D721Med (cell line): ENCODE measurements around the gene TH.

Source experiments
- DNase-seq: peaks from one replicate; pipeline ENCODE4 v3.0.0; 2011; ENCODE audit warnings: low spot score; ENCODE audit not compliant: insufficient read length
- FAIRE-seq: peaks from 2 replicates; lab custom pipeline; 2011; peaks lifted over from hg19 to GRCh38; lab: Jason Lieb, UNC
- TF ChIP-seq, protein P1 (sequence below): IDR thresholded peaks from 2 replicates; pipeline ENCODE4 v1.5.1; 2012; ENCODE audit warnings: mild to moderate bottlenecking, control low read depth; ENCODE audit not compliant: insufficient read depth; ENCODE audit errors: missing control alignments

Gene TH

DNA sequence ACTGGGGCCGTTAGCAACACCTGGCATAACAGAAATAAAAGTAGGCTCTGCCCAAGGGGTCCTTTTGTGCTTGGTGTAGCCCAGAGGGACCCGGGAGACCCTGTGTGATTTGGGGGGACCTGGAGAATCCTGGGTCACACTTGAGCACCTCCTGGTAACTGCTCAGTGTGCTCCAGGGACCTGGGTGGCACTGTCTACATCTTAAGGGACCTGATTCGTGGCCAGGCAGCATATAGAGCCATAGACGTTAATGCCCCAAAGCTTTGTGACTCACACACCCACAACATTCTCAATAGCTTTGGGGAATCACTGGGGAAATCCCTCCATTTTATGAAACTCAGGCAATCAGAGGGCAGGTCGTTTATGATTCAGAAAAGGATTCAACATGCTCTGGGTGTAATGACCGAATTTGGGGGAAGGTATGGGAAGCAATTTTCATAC, 28.8 kb downstream of the TH start:
- TF ChIP-seq, protein P1, sequence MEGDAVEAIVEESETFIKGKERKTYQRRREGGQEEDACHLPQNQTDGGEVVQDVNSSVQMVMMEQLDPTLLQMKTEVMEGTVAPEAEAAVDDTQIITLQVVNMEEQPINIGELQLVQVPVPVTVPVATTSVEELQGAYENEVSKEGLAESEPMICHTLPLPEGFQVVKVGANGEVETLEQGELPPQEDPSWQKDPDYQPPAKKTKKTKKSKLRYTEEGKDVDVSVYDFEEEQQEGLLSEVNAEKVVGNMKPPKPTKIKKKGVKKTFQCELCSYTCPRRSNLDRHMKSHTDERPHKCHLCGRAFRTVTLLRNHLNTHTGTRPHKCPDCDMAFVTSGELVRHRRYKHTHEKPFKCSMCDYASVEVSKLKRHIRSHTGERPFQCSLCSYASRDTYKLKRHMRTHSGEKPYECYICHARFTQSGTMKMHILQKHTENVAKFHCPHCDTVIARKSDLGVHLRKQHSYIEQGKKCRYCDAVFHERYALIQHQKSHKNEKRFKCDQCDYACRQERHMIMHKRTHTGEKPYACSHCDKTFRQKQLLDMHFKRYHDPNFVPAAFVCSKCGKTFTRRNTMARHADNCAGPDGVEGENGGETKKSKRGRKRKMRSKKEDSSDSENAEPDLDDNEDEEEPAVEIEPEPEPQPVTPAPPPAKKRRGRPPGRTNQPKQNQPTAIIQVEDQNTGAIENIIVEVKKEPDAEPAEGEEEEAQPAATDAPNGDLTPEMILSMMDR = no peak
- no peak for DNase-seq
- no peak for FAIRE-seq

DNA sequence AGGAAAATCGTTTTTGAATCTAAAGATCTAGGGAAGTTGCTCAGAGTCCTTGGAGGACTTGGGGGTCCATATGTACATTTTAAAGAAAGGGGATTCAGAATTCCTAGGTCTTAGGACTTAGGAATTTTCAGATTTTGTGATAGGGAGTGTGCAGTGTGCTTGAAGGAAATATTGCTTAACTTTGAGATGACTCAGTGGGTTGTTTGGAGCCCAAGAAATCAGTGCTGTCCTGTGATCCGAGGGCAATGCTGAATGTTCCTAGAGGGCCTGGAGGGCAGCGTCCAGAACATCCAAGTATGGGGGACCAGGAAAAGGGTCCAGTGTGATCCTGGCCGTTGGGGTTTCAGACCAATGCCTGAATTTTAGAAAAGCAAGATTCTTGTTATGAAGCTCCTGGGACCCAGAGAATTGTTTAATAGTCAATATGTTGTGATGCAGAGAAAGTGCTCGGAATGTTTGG, 29.3 kb downstream of the TH start:
- FAIRE-seq (no peak), DNase-seq (no peak)
- TF ChIP-seq, protein P1 = no peak

DNA sequence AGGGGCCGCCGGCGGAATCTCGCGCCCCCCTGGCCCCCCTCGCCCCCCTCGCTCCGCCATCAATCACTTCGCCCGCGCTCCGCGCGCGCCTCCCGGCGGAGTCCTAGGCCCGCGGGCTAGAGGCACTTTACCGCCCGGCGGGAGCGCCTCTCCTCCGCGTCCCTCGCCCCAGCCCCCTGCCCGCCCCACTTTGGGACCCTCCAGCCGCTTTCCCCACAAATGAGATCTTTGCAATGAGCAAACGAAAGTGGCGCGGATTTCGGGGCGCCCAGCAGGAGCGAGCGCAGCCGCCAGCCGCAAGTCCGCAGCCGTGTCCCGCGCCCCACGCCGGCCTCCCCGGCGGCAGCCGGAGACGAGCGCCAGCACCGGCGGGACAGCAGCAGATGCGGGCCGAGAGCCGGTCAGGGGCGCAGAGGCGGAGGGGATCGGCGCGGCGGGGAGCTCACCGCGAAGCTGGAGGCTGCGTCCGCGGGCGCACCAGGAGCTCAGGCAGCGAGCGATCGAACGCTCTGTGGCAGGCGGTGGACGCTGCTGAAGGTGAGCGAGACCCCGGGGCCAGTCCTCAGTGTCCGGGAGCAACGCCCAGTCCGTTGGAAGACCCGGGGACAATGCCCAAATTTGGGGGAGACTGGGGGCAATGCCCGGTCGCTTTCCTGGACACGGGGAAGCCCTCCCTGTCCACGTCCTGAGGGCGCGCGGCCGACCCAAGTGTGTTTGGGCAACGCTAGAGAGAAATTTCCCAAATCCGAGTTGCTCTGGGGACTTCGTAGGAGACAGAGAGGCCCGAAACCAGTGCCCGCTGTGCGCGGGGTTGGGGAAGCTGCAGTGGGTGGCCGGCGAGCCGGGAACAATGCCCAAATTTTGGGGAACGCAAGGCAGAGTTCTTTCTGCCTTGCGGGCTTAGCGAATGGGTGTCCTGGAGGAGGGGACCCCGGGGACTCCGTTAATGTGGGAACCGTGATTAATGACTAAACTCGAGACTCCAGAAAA, 30.9 kb downstream of the TH start:
- FAIRE-seq (no peak), DNase-seq (no peak)
- TF ChIP-seq, protein P1 = no peak

DNA sequence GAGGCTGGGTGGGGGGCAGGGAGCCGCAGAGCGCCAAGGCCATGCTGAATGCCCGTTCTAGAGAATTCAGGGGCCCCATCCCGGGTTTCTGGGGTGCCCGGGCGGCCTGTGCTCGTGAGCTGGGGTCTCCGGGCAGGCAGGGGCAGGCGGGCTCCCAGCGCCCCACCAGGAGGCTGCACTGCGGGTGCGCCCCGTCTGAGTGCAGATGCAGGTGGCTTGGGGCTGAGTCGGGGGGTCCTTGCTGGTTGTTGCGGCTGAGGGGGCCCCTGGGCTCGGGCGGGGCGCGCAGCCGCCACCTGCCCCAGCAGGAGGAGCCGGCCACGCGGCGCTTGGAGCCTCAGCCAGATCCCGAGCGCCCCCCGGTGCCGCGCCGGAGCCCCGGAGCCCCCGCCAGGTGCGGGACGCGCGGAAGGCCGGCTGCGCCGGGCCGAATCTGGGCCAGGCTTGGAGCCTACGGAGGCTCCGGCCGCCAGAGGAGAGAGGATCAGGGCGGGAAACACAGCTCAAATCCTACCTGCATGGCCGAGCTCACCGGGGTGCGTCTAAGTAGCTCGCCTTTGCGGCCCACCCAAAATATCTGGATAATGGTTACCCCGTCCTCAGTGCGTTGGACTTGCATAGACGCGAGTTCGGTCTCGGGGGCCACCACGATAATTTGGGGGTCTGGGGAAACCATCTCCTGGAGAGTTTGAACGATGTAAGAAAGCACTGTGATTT, 31.8 kb downstream of the TH start:
- TF ChIP-seq, protein P1 = no peak
- FAIRE-seq (no peak), DNase-seq (no peak)

DNA sequence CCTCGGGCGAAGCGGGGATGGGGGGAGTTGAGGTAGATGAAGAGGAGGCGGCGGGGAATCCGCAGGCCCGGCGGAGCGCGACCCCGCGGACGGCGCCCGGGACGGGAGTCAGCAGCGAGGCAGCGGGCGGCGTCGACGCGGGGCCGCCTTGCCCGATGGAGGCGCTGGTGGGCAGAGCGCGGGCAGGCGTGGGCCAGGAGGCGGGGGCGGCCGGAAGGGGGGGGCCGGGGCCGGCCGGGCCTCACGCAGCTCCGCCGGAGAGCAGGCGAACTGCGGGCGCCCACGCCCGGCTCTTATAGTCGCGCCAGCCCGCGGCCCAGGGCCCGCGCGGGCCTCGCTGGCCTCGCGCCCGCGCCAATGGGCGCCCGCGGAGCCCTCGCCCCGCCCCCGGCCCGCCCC, 32.5 kb downstream of the TH start, which contains the start of gene IGF2:
TSS of gene IGF2 (minus strand) at position 267 of the 399 bp plus-strand sequence. CDS start 3,866 bp downstream, outside the sequence.
- FAIRE-seq = no peak
- TF ChIP-seq, protein P1 = no peak
- no peak for DNase-seq

DNA sequence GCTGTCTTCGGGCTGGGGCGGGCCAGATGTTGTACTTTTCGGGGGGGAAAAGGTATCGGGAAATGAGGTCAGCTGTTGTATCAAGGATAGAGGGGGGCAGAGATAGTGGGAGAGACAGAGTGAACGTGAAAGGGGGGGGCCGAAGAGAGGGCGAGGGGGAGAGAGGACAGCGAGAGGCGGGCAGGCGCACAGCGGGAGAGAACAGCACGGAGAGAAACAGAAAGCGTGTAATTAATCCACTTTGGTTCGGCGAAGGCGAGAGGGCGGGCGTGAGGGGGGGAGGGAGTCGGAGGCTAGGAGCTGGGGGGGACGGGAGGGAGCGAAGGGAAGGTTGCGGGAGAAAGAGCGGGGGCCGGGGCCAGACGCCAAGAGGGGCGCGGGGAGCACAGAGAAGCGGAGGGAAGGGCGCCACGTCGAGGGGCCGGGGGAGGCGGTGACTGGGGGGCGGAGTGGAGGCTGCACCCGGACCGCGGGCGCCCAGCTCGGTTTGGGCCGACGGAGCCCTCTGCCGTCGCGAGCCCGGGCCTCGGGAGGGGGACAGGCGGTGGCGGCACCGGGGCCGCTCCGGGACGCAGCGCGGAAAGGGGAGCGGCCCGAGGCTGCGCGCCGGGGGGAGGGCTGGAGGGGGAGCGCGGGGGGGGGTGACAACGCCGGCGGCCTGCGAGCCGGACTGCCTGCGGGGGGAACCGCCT, 33.0 kb downstream of the TH start:
- DNase-seq = no peak
- TF ChIP-seq, protein P1 = no peak
- no peak for FAIRE-seq
